HG03521 (cell line): ENCODE data around the gene QSER1.
"Not testable (repeated sequence)": the region's sequence is repeated elsewhere in the genome, so short reads cannot be mapped to it uniquely, and the experiment has no call there.

ENCODE experiments used
- ATAC-seq: cut with Tn5 transposase; IDR thresholded peaks from one replicate; pipeline ENCODE4 v1.9.1; 2021; ENCODE audit warnings: mild to moderate bottlenecking, moderate library complexity; ENCODE audit not compliant: unreplicated experiment

Gene QSER1

DNA sequence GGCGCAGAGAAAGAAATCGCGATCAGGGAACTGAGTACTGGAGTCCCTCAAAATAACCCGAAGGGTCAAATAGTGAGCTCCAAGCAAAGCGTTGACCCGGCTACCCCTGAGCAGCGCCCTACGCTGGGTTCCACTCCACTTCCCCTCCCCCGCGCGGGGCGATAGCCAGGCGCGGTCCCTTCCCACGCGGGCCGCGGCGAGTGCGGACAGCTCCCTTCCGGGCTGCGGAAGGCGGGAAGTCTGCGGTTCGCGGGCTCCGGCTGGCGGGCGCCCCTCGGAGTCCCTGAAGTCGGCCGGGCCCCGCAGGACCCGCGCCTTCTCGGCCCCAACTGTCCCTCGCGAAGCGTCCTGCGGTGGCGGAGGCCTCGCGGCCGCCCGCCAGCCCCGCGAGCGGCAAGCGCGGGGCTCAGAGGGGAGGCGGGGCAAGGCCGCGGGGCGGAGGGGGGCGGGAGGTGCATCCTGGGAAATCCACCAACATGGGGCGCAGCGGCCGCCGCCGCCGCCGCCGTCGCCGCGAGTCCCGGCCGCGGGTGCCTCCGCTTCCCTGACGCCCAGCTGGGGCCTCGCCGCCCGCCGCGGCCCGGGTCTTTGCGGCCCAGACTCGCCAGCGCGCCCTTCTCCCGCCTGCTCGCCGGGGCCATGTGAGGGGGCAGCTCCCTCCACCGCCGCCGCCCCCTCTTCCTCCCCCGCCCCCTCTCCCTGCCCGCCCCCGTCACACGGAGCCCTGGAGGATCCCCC is at the start of gene QSER1:
Gene QSER1 (plus strand): TSS at position 457 of the 738 bp plus-strand sequence. CDS start 315 bp downstream, outside the sequence.
- ATAC-seq, result peak; percentile 53

DNA sequence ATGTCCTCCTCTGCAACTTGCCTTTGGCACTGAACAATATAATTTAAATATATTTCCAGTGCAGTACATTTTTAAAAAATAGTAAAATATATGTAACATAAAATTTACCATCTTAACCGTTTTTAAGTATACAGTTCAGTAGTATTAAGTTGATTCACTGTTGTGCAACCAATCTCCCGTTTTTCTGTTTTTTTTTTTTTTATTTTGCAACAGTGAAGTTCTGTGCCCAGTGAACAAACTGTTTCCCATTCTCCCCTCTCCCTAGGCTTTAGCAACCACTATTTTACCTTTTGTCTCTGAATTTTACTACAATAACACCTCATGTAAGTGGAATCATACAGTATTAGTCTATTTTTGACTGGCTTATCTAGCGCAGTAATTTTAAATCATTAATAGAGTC is 49.1 kb upstream of the QSER1 start:
- no peak for ATAC-seq

DNA sequence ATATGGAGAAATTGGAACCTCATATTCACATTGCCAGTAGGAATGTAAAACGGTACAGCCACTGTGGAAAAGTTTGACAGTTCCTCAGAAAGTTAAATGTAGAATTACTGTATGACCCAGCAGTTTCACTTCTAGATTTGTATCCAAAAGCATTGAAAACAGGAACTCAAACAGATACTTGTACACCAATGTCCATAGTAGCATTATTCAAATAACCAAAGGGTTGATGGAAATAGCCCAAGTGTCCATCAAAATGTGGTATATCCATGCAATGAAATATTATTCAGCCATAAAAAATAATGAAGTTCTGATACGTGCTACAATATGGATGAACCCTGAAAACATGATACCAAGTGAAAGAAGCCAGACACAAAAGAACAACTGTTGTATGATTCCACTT is 45.1 kb upstream of the QSER1 start:
- ATAC-seq, result no peak

DNA sequence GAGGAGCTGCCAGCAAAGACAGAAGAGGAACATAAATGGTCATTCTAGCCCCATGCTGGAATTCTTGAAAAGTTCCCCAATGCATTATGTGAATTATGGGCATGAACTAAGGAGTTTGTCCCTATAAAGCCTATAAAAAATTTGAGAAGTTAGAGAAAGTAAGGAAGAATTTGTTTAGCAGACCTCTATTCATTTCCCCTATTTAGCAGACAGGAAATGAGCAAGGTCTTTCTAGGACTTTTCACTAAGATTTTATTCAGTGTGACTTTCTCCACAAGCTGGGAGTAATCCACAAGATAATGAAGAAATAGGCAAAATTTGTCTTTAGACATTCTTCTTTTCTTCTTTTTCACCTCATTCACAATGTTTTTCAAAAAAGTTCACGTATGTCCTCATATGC is 42.9 kb upstream of the QSER1 start:
- no peak for ATAC-seq

DNA sequence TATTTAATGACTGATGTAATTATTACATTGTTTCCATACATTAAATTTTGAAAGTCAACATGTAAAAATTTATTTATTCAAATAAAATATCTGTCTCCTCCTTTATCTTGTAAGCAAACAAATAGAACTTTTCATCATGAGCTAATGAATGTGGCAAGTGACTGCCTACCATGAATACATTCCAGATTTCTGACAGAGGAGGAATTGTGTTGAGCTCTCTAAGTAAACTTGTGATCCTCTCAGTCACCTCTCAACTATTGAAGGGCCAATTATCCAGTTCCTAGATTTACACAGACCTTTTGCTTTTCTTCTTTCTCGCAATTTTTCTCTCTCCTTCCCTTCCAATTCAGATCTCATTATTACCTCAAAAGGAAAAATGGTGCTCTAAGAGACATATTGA is 41.4 kb upstream of the QSER1 start:
- ATAC-seq, result no peak

DNA sequence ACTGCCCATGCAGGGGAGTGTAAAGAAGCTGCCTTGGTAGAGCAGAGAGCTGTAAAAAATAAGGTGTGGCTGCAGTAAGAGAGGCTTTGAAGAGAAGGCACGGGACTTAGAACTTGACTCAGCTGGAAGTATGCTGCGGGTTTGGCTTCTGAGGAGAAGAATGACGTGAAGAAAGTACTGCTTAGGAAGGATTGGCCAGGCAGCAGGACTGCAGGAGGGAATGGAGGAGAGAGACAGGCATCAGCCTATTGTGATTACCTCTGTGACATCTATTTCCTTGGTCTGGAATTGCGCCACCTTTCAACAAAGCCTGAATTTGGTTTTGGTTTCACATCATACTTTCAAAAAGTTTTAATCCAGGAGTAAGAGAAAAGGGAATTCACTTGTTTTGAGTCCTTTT is 40.4 kb upstream of the QSER1 start:
- ATAC-seq, result no peak

DNA sequence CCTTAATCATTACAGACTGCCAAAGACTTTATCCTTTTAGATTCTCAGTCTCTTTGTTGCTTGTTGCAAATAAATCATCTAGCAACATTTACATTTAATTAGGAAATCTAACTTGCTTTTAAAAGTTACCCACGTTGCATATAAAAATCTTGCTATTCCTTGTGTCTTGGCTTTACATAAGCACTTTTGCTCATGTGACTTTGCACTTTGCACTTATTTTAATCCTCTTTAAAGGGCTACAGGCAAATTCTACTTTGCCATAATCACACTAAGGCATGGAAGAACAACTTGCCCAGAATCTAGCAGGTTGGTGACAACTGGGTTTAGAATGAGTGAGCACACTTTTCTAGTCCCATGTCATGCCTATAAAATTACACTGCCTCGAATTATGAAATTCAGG is 37.0 kb upstream of the QSER1 start:
- ATAC-seq, result no peak

DNA sequence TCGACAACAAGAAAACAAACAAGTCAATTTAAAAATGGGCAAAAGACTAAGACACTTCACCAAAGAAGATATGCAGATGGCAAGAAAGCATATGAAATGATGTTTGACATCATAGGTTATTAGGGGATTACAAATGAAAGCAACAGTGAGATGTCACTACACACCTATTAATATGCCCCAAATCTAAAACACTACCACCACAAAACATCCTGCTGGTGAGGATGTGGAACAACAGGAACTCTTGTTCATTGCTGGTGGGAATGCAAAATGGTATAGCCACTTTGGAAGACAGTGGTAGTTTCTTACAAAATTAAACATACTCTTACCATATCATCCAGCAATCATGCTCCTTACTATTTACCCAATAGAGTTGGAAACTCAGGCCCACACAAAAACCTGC is 33.9 kb upstream of the QSER1 start:
- ATAC-seq, result no peak

DNA sequence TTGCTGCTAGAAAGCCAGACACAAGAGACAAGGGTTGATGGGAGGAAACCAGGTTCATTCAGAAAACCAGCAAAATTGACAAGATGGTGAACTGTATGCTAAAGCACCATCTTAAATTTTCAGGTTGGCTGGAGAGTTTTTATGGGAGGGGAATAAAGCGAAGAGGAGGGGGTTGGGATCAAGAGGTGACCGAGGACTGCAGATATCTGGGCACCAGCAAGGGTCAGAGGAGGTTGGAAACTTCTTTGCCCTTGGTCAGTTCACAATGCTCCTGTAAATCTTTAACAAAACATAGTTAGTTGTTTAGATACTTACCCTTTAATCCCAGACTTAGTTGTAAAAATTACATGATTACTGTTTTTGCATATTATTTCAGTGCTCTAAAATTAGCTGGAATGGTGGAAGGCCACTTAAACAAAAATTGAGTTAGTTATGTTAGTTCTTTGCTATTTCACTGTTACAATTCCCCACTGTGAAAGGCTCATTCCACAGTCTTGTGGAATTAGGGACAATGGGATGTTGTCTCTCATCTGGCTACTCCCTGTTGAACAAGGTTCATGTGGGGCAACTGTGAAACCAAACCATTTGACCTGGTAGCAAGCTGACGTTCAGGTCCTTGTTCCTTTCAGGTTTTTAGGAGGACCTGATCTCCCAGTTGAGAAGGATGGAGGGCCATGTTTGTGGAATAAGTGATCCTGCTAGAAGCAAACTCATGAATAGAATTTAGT is 30.6 kb upstream of the QSER1 start:
- no peak for ATAC-seq

DNA sequence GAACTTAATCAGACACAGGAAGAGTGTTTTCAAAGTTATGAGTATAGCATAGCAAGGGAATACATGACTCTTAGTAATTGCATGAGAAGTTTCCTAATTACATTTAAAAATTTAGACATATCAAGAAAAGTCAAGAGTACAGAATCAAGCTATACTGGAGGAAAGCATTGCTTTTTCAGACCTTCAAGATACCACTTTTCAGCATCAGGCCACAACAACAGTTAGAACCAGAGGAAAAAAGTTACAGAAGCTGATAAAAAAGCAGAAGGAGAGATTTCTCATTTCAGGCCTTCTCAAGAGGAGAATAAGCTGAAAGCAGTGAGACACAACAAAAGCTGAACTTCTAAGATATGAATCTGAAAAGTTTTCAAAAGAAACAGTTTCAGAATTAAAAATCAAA is 28.1 kb upstream of the QSER1 start:
- ATAC-seq, result no peak

DNA sequence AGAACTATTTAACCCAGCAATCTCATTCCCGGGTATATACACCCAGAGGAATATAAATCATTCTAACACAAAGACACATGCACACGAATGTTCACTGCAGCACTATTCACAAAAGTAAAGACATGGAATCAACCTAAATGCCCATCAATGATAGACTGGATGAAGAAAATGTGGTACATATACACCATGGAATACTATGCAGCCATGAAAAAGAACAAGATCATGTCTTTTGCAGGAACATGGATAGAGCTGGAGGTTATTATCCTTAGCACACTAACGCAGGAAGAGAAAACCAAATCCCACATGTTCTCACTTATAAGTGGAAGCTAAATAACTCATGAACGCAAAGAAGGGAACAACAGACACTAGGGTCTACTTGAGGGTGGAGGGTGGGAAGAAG is 23.9 kb upstream of the QSER1 start:
- ATAC-seq, result not testable (repeated sequence)

DNA sequence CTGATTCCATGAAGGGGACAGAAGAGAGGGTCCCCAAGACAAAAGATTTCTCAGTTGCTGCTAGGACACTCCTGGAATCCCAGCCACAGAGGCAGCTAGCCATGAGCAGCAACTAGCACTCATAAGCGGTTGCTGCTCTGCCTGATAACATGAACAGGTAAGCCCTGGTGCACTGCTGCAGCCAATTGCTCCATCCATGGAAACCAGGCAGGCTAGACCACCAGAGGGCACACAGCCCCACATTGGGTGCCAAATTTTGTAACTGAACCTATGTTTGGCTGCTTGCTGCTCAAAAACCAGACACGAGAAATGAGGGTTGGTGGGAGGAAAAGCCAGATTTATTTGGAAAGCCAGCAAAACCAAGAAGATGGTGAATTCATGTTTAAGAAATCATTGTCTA is 21.9 kb upstream of the QSER1 start:
- ATAC-seq, result no peak

DNA sequence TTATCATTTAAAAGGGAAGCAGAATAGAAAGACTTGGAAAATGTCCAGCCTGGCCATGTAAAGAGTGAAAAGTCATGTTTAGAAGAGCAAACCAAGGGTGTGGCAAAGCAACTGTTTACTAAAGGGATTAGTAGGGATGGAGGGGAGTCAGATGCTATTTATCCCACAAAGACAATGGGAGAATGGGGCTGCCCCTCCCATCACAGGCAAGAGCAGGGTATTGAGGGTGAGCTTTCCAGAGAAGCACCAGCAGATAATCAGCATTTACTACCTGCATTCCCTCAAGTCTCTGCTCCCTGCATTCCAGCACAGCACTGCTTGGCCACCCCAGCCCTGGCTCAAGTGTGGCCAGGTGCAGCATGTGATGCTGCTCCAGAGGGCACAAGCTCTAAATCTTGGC is 18.5 kb upstream of the QSER1 start:
- no peak for ATAC-seq

DNA sequence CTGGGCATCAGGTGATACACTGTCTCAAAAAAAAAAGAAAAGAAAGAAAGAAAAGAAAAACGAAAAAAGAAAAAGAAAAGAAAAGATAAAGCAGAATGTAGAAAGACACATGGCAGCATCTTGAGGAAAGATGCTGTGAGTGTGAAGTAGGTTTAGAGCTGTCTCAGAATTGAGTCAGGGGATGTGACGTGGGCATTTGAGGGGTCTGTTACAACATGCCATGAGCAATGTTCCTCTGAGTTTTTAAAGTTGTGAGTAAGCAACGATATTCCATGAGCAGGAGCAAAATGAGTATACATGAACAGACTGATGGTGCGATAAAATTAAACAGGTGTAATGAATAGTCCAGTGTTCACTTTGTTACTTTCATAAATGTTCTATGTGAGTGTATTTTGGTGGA is 11.3 kb upstream of the QSER1 start:
- no peak for ATAC-seq

DNA sequence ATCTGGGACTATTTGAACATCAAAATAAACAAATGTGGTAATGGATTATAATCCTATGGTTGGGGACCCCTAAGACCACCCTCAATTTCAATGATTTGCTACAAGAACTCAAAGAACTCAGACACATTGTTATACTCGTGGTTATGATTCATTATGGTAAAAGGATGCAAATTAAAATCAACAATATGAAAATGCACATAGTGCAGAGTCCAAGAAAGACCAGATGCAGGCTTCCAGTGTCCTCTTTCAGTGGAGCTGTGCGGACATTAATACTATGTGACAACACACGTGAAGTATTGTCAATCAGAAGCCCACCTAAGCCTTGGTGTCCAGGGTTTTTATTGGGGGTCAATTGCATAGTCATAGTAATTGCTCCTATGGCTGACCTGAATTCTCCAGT is 9.2 kb upstream of the QSER1 start:
- no peak for ATAC-seq

DNA sequence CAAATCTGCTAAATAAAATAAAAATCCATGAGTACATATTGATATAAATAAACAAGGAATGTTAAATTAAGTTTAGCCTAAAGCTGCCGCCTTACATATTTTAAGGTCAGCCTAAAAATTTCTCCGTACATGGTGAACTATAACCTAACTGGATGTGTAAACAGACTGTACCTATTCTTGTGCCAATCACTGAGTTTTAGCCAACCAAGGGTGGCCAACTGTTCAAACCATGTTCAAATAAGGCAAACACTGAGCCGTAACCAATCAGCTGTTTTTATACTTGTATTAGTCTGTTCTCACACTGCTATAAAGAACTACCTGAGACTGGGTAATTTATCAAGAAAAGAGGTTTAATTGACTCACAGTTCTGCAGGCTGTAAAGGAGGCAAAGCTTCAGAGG is 8.6 kb upstream of the QSER1 start:
- ATAC-seq, result no peak

DNA sequence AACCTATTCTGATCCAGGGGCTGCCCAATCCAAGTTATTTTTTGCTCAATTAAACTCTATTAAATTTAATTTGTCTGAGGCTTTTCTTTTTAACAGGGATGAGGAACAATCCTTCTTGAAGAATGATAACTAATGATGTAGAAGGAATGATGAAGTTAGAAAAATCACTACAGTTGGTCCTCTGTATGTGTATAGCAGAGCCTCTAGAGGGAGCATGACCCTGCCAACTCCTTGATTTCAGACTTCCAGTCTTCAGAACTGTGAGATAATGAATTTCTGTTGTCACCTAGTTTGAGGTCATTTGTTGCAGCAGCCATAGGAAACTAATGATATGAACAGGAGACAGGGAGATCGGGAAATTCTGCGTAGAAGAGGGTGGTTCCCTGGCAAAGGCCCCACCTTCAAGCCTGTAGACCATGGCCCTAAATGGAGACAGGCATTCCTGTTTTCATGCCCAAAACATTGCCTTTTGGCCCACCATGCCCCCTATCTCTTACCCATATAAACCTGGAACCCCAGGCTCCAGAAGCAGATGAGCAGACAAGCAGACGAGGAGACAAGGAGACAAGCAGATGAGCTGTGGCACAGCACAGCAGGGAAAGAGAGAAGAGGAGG is 7.7 kb upstream of the QSER1 start:
- ATAC-seq, result no peak

DNA sequence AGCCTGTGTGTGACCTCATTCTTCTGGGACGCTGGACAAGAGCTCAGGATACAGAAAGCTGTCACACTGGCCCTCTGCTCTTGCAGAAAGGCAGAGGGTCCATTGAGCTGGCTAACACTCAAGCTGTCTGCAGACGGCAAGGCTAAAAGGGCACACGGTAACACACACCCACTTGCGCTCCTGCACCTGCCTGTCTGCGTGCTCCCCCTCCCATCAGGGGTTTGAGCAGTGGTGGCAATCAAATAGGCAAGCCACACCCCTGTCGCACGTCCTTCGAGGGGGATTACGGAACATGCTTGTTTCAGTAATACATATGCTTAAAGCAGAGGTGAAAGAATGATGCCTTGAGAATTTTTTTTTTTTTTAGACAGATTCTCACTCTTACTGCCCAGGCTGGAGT is 7.1 kb upstream of the QSER1 start:
- no peak for ATAC-seq

DNA sequence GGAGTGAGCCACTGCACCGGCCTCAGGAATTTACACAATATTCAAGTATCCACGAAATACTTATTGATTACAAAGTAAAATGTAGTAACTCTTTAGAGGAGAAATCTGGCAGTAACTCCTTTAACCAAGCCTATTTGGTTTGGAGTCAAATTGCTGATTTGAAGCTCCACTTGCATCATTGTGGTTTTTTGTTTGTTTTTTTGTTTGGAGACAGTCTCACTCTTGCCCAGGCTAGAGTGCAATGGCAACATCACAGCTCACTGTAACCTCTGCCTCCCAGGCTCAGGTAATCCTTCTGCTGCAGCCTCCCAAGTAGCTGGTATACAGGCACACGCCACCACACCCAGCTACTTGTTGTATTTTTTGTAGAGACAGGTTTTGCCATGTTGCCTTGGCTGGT is 6.4 kb upstream of the QSER1 start:
- ATAC-seq, result no peak

DNA sequence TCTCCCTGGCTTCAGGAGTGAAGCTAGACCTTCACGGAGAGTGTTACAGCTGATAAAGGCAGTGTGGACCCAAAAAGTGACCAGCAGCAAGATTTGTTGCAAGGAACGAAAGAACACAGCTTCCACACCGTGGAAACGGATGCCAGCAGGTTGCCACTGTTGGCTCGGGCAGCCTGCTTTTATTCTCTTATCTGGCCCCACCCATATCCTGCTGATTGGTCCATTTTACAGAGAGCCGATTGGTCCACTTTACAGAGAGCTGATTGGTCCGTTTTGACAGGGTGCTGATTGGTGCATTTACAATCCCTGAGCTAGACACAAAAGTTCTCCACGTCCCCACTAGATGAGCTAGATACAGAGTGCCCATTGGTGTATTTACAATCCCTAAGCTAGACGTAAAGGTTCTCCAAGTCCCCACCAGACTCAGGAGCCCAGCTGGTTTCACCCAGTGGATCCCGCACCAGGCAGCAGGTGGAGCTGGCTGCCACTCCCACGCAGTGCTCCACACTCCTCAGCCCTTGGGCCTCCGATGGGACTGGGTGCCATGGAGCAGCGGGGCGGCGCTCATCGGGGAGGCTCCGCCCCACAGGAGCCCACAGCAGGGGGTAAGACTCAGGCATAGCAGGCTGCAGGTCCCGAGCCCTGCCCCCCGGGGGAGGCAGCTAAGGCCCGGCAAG is 4.8 kb upstream of the QSER1 start:
- not testable (repeated sequence) for ATAC-seq

DNA sequence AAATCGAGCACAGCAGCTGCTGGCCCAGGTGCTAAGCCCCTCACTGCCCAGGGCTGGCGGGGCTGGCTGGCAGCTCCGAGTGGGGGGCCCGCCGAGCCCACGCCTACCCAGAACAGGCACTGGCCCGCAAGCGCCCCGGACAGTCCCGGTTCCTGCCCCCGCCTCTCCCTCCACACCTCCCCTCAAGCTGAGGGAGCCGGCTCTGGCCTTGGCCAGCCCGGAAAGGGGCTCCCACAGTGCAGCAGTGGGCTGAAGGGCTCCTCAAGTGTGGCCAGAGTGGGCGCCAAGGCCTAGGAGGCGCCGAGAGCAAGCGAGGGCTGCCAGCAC is 4.3 kb upstream of the QSER1 start:
- not testable (repeated sequence) for ATAC-seq

DNA sequence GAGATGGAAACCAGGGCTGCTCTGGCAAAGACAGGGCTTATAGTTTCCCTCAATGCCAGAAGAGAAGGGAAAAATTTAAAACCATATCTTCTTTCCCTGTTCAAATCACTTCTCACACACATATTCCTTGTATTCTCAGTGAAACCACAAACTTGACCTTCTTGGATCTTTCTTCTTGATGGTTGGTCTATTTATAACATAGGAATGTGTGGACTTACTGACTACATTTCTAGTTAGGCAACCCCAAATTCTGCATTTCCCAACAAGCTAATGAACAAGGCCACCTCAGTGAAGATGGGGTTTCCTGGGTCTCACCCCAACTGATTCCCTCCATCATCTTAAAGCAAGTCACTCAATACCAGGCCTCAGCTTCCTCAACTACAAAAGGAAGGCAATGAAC is 3.8 kb upstream of the QSER1 start:
- ATAC-seq, result no peak
